HepG2 (cell line): Measurements from ENCODE around the gene TNFAIP2. TPM values are rescaled to one million over a fixed set of nuclear protein-coding genes. Genes with fewer than 3 reads are reported as not detected.

Source experiments
- ARHGAP35 ChIP-seq: sonication (generic); formaldehyde crosslinking; IDR thresholded peaks from 2 replicates; pipeline ENCODE4 v1.9.0; 2022; ENCODE audit warnings: mild to moderate bottlenecking, inconsistent platforms, moderate library complexity, missing genetic modification reagents, borderline replicate concordance
- CBX2 ChIP-seq, 2 experiments: fragments of 200-600 bp in 1 of 2; sonication (generic); formaldehyde crosslinking in 1 of 2; IDR thresholded peaks; 2 replicates each; pipeline versions ENCODE4 v1.7.0 to v1.8.1; 2018 to 2022; ENCODE audit warnings: low read depth in 2 of 2, low read length in 1 of 2, mild to moderate bottlenecking in 1 of 2, missing genetic modification reagents in 1 of 2
- ELF1 ChIP-seq: sonication (generic); formaldehyde crosslinking; IDR thresholded peaks from 2 replicates; pipeline ENCODE4 v1.4.0; 2020; ENCODE audit warnings: missing genetic modification reagents
- GPN1 ChIP-seq: sonication (generic); formaldehyde crosslinking; IDR thresholded peaks from 2 replicates; pipeline ENCODE4 v1.5.1; 2020; ENCODE audit warnings: missing genetic modification reagents, borderline replicate concordance
- KDM3A ChIP-seq: IDR thresholded peaks from 2 replicates; pipeline ENCODE4 v1.6.1; 2018; ENCODE audit warnings: low read depth, missing compliant biosample characterization
- MED1 ChIP-seq: sonication (generic); formaldehyde crosslinking; IDR thresholded peaks from 2 replicates; pipeline ENCODE4 v1.4.0; 2020; ENCODE audit warnings: missing genetic modification reagents
- NBN ChIP-seq: fragments of 450-650 bp; conservative IDR thresholded peaks from 2 replicates; pipeline ENCODE4 v1.6.1; 2017
- NFIC ChIP-seq: IDR thresholded peaks from 2 replicates; pipeline ENCODE4 v1.6.1; 2012; ENCODE audit warnings: mild to moderate bottlenecking, low read length, inconsistent platforms
- PAX8 ChIP-seq: sonication (generic); formaldehyde crosslinking; IDR thresholded peaks from 2 replicates; pipeline ENCODE4 v1.8.0; 2022; ENCODE audit warnings: mild to moderate bottlenecking, missing genetic modification reagents, borderline replicate concordance
- PLRG1 ChIP-seq: fragments of 450-650 bp; conservative IDR thresholded peaks from 2 replicates; pipeline ENCODE4 v1.6.1; 2016
- SAFB2 ChIP-seq: sonication (generic); formaldehyde crosslinking; IDR thresholded peaks from 2 replicates; pipeline ENCODE4 v1.5.1; 2020; ENCODE audit warnings: missing genetic modification reagents, low read depth, mild to moderate bottlenecking, borderline replicate concordance
- SP140L ChIP-seq: sonication (generic); formaldehyde crosslinking; IDR thresholded peaks from 2 replicates; pipeline ENCODE4 v1.4.0; 2020; ENCODE audit warnings: missing genetic modification reagents, borderline replicate concordance
- STAT5B ChIP-seq: sonication (generic); formaldehyde crosslinking; IDR thresholded peaks from 2 replicates; pipeline ENCODE4 v1.4.0; 2020; ENCODE audit warnings: missing genetic modification reagents
- ZFP62 ChIP-seq: sonication (generic); formaldehyde crosslinking; IDR thresholded peaks from 2 replicates; pipeline ENCODE4 v1.4.0; 2020; ENCODE audit warnings: missing genetic modification reagents
- ZNF496 ChIP-seq: sonication (generic); formaldehyde crosslinking; IDR thresholded peaks from 2 replicates; pipeline ENCODE4 v1.8.1; 2023; ENCODE audit warnings: mild to moderate bottlenecking, moderate library complexity, missing genetic modification reagents; ENCODE audit not compliant: insufficient replicate concordance
- ZNF629 ChIP-seq: sonication (generic); formaldehyde crosslinking; conservative IDR thresholded peaks from 2 replicates; pipeline ENCODE4 v1.5.0; 2020; ENCODE audit warnings: missing genetic modification reagents
- ZNF883 ChIP-seq: sonication (generic); formaldehyde crosslinking; IDR thresholded peaks from 2 replicates; pipeline ENCODE4 v1.5.1; 2020; ENCODE audit warnings: mild to moderate bottlenecking, missing genetic modification reagents; ENCODE audit errors: not compliant biosample characterization
- polyA plus RNA-seq, 8 experiments: library from polyadenylated mRNA; depleted of rRNA in 3 of 8; stranded (reverse) in 7 of 8; unstranded in 1 of 8; fragments of >200 nt; fragmentation: Illumina TruSeq in 4 of 8; extraction: Trizol in 4 of 8; gene quantifications; 2 replicates each; pipeline versions ENCODE4 v1.2.1 to v1.2.3, GENCODE V29; 2011 to 2016; ENCODE audit warnings: low read depth in 4 of 8, missing spikeins in 1 of 8, mixed read lengths in 1 of 8; ENCODE audit not compliant: insufficient read depth in 1 of 8
- total RNA-seq, 5 experiments: library from RNA; depleted of rRNA; stranded (reverse); fragments of >200 nt; fragmentation: Illumina TruSeq; extraction: Trizol; gene quantifications; 2 replicates each; pipeline ENCODE4 v1.2.3, GENCODE V29; 2016; ENCODE audit warnings: low read depth in 1 of 5
- TF ChIP-seq, protein P1 (sequence below): sonication (generic); formaldehyde crosslinking; IDR thresholded peaks from 2 replicates; pipeline ENCODE4 v1.4.0; 2020; ENCODE audit warnings: missing genetic modification reagents
- TF ChIP-seq, protein P2 (sequence below): IDR thresholded peaks from 2 replicates; pipeline ENCODE4 v1.6.1; 2016; ENCODE audit warnings: low read depth, borderline replicate concordance
- TF ChIP-seq, protein P3 (sequence below): IDR thresholded peaks from 2 replicates; pipeline ENCODE4 v1.6.1; 2016; ENCODE audit warnings: missing compliant biosample characterization, missing genetic modification reagents, borderline replicate concordance
- TF ChIP-seq, protein P4 (sequence below): sonication (generic); formaldehyde crosslinking; IDR thresholded peaks from 2 replicates; pipeline ENCODE4 v1.4.0; 2020; ENCODE audit warnings: missing genetic modification reagents

Gene TNFAIP2
- total and polyA plus RNA-seq, 2 of the 13 experiments (the other 11 are each of a cell fraction or from before 2014, with no cell fraction given), result 0.46 to 1.5 TPM

DNA sequence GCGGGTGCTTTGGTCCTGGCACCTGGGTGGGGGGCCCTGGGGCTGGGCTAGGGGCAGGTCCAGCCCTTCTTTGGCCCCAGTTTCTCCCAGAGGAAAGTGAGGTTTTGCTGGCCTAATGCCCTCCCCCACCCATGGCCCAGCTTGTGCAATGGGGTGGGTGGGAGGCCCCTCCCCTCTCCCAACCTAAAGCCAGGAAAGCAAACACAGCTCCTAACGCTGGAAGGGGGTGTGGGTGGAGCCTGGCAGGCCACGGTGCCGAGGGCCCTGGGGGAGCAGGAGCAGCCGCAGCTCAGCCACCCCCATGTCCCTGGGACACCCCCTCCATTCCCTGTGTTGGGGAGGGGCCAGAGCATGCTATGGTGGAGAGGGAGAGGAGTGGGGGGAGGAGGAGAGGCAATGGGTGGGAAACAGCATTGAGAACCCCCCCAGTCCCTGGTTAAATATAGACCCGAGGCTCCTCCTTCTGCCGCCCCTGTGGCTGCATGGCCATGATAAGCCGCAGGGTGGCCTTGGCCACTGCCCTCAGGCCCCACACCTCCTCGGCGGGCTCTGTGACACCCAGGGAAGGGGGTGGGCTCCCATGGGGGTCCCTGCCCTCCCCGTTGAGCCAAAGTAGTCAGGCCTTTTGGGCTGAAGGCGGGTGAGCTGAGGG, 24.1 kb upstream of the TNFAIP2 start (continued):
- TF ChIP-seq, protein P1, sequence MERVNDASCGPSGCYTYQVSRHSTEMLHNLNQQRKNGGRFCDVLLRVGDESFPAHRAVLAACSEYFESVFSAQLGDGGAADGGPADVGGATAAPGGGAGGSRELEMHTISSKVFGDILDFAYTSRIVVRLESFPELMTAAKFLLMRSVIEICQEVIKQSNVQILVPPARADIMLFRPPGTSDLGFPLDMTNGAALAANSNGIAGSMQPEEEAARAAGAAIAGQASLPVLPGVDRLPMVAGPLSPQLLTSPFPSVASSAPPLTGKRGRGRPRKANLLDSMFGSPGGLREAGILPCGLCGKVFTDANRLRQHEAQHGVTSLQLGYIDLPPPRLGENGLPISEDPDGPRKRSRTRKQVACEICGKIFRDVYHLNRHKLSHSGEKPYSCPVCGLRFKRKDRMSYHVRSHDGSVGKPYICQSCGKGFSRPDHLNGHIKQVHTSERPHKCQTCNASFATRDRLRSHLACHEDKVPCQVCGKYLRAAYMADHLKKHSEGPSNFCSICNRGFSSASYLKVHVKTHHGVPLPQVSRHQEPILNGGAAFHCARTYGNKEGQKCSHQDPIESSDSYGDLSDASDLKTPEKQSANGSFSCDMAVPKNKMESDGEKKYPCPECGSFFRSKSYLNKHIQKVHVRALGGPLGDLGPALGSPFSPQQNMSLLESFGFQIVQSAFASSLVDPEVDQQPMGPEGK (CRISPR knock-in tag), result peak; percentile 100
- no peak for TF ChIP-seq ZFP62 (CRISPR knock-in tag)
- TF ChIP-seq NFIC, result no peak
- no peak for TF ChIP-seq ZNF629 (CRISPR knock-in tag)
- peak; percentile 27 for TF ChIP-seq ZNF883 (CRISPR knock-in tag)
- no peak for TF ChIP-seq CBX2 (IDR thresholded peaks at IDR 0.05; ENCODE audit: low read depth, low read length)
- no peak for TF ChIP-seq CBX2 (CRISPR knock-in tag; IDR thresholded peaks at IDR 0.05; ENCODE audit: low read depth)
- peak; percentile 54 for TF ChIP-seq ELF1 (CRISPR knock-in tag)
- TF ChIP-seq, protein P2, sequence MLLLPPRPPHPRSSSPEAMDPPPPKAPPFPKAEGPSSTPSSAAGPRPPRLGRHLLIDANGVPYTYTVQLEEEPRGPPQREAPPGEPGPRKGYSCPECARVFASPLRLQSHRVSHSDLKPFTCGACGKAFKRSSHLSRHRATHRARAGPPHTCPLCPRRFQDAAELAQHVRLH (CRISPR knock-in tag), result peak; percentile 54; the same call in 1 of the 2 replicates
- TF ChIP-seq MED1 (CRISPR knock-in tag), result peak; percentile 94
- no peak for TF ChIP-seq NBN
- no peak for TF ChIP-seq SAFB2
- TF ChIP-seq PLRG1, result no peak
- no peak for TF ChIP-seq ARHGAP35 (CRISPR knock-in tag)
- TF ChIP-seq PAX8, result no peak
- TF ChIP-seq KDM3A (CRISPR knock-in tag), result peak; percentile 93; the same call in 1 of the 2 replicates
- TF ChIP-seq SP140L (CRISPR knock-in tag), result no peak
- no peak for TF ChIP-seq ZNF496 (CRISPR knock-in tag)
- no peak for TF ChIP-seq GPN1
- TF ChIP-seq, protein P3, sequence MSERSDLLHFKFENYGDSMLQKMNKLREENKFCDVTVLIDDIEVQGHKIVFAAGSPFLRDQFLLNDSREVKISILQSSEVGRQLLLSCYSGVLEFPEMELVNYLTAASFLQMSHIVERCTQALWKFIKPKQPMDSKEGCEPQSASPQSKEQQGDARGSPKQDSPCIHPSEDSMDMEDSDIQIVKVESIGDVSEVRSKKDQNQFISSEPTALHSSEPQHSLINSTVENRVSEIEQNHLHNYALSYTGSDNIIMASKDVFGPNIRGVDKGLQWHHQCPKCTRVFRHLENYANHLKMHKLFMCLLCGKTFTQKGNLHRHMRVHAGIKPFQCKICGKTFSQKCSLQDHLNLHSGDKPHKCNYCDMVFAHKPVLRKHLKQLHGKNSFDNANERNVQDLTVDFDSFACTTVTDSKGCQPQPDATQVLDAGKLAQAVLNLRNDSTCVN, result no peak
- no peak for TF ChIP-seq STAT5B (CRISPR knock-in tag)
- TF ChIP-seq, protein P4, sequence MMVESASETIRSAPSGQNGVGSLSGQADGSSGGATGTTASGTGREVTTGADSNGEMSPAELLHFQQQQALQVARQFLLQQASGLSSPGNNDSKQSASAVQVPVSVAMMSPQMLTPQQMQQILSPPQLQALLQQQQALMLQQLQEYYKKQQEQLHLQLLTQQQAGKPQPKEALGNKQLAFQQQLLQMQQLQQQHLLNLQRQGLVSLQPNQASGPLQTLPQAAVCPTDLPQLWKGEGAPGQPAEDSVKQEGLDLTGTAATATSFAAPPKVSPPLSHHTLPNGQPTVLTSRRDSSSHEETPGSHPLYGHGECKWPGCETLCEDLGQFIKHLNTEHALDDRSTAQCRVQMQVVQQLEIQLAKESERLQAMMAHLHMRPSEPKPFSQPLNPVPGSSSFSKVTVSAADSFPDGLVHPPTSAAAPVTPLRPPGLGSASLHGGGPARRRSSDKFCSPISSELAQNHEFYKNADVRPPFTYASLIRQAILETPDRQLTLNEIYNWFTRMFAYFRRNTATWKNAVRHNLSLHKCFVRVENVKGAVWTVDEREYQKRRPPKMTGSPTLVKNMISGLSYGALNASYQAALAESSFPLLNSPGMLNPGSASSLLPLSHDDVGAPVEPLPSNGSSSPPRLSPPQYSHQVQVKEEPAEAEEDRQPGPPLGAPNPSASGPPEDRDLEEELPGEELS, result peak; percentile 89
